ENCODE results near the gene SART1.
"Not testable (repeated sequence)": the region's sequence is repeated elsewhere in the genome, so short reads cannot be mapped to it uniquely, and the experiment has no call there.

Gene SART1

DNA sequence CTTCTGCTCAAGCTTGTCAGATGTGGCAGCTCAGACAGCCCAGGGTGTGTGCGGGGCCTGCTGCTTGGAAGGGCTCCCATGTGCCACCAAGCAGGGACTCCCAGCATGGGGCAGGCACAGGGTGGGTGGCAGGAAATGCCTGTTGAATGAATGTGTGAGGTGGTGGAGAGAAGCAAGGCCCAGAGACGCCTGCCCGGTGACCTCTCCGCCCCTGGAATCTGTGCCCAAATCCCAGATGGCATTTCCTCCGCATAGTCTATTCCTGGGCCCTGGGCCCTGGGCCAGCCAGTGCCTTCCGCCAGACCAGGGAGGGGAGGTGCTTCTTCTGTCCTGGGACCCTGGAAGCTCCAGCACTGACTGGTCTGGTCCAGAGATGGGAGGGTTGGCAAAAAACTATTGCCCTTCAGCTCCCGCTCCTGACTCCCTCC, 53.9 kb downstream of the SART1 start:
- peak; percentile 68 for DNase-seq (ENCODE audit: low read depth)

DNA sequence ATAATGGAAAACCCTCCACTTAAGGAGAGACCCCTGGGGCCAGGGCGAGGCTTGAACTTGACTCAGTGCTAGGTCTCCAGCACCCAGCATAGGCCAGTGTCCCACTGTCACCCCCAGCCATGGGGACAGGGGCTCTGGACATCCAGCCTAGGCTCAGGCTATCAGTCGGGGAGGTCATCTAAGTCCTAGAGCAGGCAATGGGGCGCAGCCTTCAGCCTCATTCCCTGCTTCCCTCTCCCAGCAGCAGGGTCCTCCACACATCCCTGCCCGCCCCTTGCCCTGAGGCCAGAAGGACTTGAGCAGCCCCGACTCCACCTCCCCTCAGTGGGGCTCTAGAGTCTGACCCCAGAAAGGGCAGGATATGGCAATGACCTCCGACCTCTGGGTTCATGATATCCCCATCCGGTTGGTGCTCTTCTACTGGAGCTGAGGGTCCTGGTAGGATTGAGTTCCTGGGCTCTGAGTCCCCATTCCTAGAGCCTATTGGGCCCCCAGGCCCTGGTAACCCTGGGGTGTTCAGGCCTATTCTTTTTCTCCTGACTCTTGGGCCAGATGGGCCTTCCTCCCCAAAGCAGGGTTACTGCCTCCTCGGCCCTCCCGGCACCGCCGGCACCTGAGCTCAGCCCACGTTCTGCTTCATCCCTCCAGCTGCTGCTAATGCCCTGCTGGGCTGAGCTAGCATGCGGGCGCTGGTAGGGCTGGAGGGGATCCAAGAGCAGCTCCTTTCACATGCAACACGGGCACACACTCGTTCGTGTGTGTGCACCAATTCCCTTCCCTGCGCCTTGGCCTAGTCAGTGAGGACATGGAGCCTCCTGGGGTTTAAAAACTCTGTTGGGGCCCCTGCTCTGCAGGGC, 54.6 kb downstream of the SART1 start:
- DNase-seq (ENCODE audit: low read depth), result no peak

DNA sequence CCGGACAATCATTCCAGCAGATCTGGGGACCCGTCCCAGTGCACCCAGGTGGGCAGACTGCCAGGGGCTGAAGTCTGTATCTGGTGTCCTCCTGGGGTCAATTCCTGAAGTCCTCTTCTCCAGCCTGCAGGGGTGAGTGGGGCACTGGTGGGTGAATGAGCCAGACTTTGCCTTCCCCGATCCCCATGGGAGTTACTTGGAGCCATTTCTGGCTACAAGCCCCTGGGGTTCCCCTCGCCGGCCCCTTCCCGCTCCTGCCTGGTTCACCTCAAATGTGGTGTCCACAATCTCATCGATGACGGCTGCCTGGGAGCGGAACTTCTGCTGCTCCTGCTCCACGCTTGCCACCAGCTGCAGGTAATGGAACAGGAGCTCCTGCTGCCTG, 55.3 kb downstream of the SART1 start:
- no peak for DNase-seq (ENCODE audit: low read depth)

DNA sequence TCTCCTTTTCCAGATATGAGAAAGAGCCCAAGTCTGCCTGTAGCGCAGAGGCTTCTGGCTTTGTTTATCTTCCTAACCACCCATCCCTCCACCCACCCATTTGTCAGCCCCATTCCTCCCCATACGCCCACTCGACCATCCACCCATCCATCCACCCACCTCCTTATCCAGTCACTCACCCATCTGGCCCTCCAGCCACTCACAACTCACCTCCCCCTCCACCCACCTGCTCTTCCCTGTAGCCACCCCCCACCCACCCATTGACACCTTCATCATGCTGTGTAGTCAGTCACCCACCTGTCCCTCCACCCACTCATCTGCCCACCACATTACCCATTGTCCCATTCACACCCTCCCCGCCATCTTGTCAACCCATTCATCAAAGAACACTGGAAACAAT, 55.8 kb downstream of the SART1 start:
- no peak for DNase-seq (ENCODE audit: low read depth)

DNA sequence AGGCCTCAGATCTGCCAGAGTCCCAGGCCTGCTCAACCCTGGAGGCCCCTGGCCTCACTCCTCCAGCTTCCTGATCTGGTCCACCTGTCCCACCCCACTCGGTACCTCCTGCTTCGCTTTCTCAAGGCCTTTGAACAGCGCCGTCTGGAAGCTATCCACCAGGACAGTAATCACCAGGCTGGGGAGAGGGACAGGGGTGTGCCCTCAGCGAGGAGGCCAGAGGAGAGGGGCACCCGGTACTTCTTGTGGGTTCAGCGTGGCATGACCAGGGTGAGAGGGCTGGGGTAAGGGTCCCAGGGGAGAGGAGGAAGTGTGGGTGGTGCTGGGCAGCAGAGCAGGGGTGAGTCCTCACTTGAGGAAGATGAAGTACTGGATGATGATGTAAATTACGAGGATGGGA, 58.7 kb downstream of the SART1 start:
- no peak for DNase-seq (ENCODE audit: low read depth)

DNA sequence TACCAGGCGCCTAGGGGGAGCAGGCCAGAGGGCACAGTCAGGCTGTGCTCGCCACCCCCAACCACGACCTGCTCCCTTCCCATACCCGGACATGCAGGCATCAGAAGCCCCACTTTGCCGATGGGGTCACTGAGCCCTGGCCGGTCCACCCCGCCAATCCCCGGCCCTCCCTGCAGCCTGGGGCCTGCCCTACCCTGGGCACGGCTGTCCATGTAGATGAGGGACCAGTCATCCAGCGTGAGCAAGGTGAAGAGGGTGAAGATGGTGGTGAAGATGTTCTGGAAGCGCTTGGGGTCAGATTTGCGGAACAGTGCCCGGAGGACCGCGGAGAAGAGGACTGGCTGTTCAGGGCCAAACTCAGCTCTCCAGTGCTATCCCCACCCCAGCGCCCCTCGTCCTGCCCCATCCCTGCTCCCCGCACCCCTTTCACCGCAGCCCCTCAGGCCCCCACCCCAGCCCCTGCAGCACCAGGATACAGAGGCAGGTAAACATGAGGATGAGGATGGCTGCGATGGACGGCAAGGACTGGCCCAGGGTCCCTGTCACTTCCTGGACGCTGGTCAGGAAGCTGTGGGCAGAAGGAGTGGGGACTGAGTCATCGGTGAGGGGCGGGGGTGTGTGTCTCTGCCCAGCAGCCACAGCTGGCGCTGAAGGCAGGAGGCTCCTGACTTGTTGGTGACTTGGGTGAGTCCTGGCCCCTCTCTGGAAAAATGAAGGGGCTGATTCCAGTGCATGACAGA, 59.3 kb downstream of the SART1 start:
- DNase-seq (ENCODE audit: low read depth), result peak; percentile 69

DNA sequence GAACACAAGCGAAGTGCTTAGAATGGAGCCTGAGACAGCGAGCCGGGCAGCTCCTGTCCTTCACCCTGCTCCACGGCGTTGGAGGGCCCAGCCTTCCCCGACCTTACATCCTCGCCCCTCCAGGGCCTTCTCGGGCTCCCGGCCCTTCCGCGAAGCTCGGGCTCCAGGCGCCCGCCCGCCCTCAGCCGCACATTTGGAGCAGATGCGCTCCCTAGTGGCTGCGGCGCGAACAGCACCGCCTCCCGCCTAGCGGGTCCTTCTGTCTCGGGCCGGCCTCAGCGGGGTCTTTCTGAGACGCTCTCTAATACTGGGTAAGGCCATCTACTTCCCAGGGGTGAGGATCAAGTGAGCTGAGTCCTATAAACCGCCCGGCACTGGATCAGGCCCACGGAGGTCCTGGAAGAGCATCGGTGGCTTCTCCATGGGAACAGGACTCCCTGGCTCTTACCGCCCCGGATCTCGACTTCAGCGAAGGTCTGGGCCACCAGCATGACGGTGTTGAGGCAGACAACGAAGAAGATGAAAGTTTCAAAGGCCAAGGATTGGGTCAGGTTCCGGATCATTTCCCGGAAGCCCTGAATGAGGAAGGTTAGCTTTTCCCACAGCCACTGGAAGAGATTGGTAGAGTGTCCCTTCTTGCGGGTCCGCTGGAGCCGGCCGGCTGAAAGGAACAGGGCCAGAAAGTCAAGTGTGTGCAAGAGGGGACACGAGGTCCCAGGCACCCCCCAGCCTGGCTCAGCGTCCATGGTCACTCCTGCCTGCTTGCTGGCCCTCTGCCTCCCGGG, 61.1 kb downstream of the SART1 start:
- peak; percentile 45 for DNase-seq (ENCODE audit: low read depth)

DNA sequence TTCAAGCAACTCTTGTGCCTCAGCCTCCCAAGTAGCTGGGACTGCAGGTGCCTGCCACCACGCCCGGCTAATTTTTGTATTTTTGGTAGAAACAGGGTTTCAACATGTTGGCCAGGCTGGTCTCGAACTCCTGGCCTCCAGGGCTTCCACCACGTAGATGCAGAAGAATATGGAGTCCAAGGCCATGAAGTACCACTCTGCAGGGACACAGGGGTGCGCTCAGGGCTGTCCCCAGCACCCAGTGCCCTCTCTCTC, 61.6 kb downstream of the SART1 start:
- DNase-seq (ENCODE audit: low read depth), result not testable (repeated sequence)

DNA sequence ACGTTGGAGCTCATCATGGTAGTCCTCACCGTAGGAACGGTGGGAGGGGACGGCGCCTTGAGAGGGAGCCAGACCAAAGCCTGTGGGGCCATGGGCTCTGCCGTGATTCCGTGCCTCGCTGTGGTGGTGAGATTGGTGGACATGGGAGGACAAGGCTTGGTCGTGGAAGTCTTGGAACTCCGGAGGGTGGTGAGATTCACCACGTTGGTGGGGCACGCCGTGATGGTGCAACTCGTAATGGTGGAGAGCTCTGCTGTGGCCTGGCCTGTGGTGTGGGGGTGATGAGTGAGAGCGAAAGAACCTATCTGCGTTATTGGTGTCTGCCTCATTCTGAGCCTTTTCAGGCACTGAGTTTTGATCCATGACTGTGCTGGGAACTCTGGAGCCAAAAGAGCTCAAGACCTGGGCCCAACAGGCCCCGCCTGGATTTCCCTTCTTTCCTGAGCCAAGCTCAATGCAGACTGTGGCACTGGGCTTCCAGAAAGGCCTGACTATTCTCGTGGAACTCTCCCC, 64.5 kb downstream of the SART1 start, which contains the start of gene CATSPER1:
Gene CATSPER1 (minus strand): TSS at position 463 of the 513 bp plus-strand sequence. CDS start 100 bp downstream, at position 363.
- DNase-seq (ENCODE audit: low read depth), result no peak
